CD14-positive monocyte (primary cell): ENCODE data around the gene EPB41L4B. TPM values are rescaled to one million over a fixed set of nuclear protein-coding genes. Genes with fewer than 3 reads are reported as not detected.

Experiments
- DNase-seq, 3 donors: peaks; one replicate each; pipeline ENCODE4 v3.0.0-alpha.2; 2011 to 2022
- H2AFZ ChIP-seq: 2 replicates; pipeline ENCODE4 v1.6.0; 2012; ENCODE audit warnings: mild to moderate bottlenecking, low read depth, low read length, inconsistent platforms; ENCODE audit not compliant: insufficient read depth, poor library complexity, severe bottlenecking
- H3K27ac ChIP-seq, 2 donors: 1 replicate in 1 of 2; 2 replicates in 1 of 2; pipeline ENCODE4 v1.5.1; 2012 to 2013; ENCODE audit warnings: low read length in 2 of 2, control low read depth in 1 of 2, inconsistent platforms in 1 of 2, low read depth in 1 of 2, mild to moderate bottlenecking in 1 of 2
- H3K27me3 ChIP-seq, 2 donors: one replicate each; pipeline versions ENCODE4 v1.6.0 to v1.6.1; 2011 to 2013; ENCODE audit warnings: low read length in 2 of 2; ENCODE audit not compliant: control insufficient read depth in 2 of 2, insufficient read depth in 2 of 2
- H3K36me3 ChIP-seq, 2 donors: replicated peaks in 1 of 2; 1 replicate in 1 of 2; 2 replicates in 1 of 2; pipeline versions ENCODE4 v1.5.1 to v1.6.1; 2012 to 2013; ENCODE audit warnings: low read length in 2 of 2, control low read depth in 1 of 2, inconsistent platforms in 1 of 2, mild to moderate bottlenecking in 1 of 2; ENCODE audit not compliant: insufficient read depth in 2 of 2, control insufficient read depth in 1 of 2
- H3K4me1 ChIP-seq, 2 donors: 1 replicate in 1 of 2; 2 replicates in 1 of 2; pipeline versions ENCODE4 v1.5.1 to v1.6.1; 2012 to 2013; ENCODE audit warnings: low read length in 2 of 2, control low read depth in 1 of 2, inconsistent platforms in 1 of 2, mild to moderate bottlenecking in 1 of 2, moderate library complexity in 1 of 2; ENCODE audit not compliant: insufficient read depth in 2 of 2, control insufficient read depth in 1 of 2
- H3K4me2 ChIP-seq: replicated peaks from 2 replicates; pipeline ENCODE3; 2012; ENCODE audit warnings: low read length, moderate library complexity, mild to moderate bottlenecking; ENCODE audit not compliant: poor library complexity, severe bottlenecking; ENCODE audit errors: extremely low read depth
- H3K4me3 ChIP-seq, 3 experiments: fragments of 200-600 bp in 1 of 3; sonication (generic) in 1 of 3; replicated peaks in 1 of 3; 1 replicate in 2 of 3; 2 replicates in 1 of 3; pipeline ENCODE4 v1.5.1; 2011 to 2013; ENCODE audit warnings: low read length in 3 of 3, mild to moderate bottlenecking in 3 of 3, control low read depth in 2 of 3, low read depth in 2 of 3, inconsistent platforms in 1 of 3, moderate library complexity in 1 of 3
- H3K79me2 ChIP-seq: 2 replicates; pipeline ENCODE4 v1.6.0; 2012; ENCODE audit warnings: mild to moderate bottlenecking, control low read depth, inconsistent platforms, low read length, moderate library complexity; ENCODE audit not compliant: insufficient read depth
- H3K9ac ChIP-seq: 2 replicates; pipeline ENCODE4 v1.6.0; 2017; ENCODE audit warnings: low read length, mild to moderate bottlenecking; ENCODE audit not compliant: insufficient read depth, poor library complexity, severe bottlenecking
- H3K9me3 ChIP-seq, 2 donors: replicated peaks in 1 of 2; 1 replicate in 1 of 2; 2 replicates in 1 of 2; pipeline versions ENCODE4 v1.5.1 to v1.6.1; 2012 to 2013; ENCODE audit warnings: low read length in 2 of 2, control low read depth in 1 of 2; ENCODE audit not compliant: control insufficient read depth in 1 of 2, insufficient read depth in 1 of 2
- H4K20me1 ChIP-seq: 2 replicates; pipeline ENCODE4 v1.6.0; 2012; ENCODE audit warnings: mild to moderate bottlenecking, low read length, control low read depth, moderate library complexity; ENCODE audit not compliant: insufficient read depth
- H3K27ac Mint-ChIP-seq, 7 donors: one replicate each; pipeline ENCODE4 v1.8.0; 2020; ENCODE audit warnings: mild to moderate bottlenecking in 7 of 7, mixed read lengths in 7 of 7, moderate library complexity in 6 of 7, inconsistent platforms in 2 of 7
- H3K27me3 Mint-ChIP-seq, 3 donors: one replicate each; pipeline ENCODE4 v1.8.0; 2021 to 2022; ENCODE audit warnings: low read depth in 3 of 3, mild to moderate bottlenecking in 3 of 3, mixed read lengths in 3 of 3, moderate library complexity in 3 of 3, inconsistent platforms in 1 of 3
- H3K36me3 Mint-ChIP-seq, 2 donors: one replicate each; pipeline ENCODE4 v1.8.0; 2020; ENCODE audit warnings: mixed read lengths in 2 of 2, inconsistent platforms in 1 of 2, mild to moderate bottlenecking in 1 of 2
- H3K4me1 Mint-ChIP-seq: one replicate; pipeline ENCODE4 v1.8.0; 2020; ENCODE audit warnings: mild to moderate bottlenecking, mixed read lengths
- H3K4me3 Mint-ChIP-seq, 2 donors: one replicate each; pipeline ENCODE4 v1.8.0; 2020; ENCODE audit warnings: mild to moderate bottlenecking in 2 of 2, mixed read lengths in 2 of 2, moderate library complexity in 1 of 2
- H3K9me3 Mint-ChIP-seq, 7 donors: one replicate each; pipeline ENCODE4 v1.8.0; 2020 to 2022; ENCODE audit warnings: mixed read lengths in 7 of 7, mild to moderate bottlenecking in 6 of 7, moderate library complexity in 6 of 7, inconsistent platforms in 2 of 7
- CTCF ChIP-seq: fragments of 200-600 bp; IDR thresholded peaks from one replicate; pipeline ENCODE4 v1.8.0; 2022; ENCODE audit warnings: antibody characterized with exemption, mild to moderate bottlenecking
- WGBS: methylation state at CpG from one replicate; pipeline ENCODE4 v1.1.5; 2013; ENCODE audit warnings: missing lambda C conversion rate; ENCODE audit not compliant: insufficient coverage; 5-methylcytosine and 5-hydroxymethylcytosine counted together
- intact Hi-C, 2 donors: fragments of 100-400 bp; cut with micrococcal nuclease; formaldehyde crosslinking; loops; one replicate each; pipeline versions ENCODE4 v1.15.0 to v1.15.1; 2023
- polyA plus RNA-seq, 3 donors: library from polyadenylated mRNA; depleted of rRNA in 1 of 3; unstranded in 2 of 3; stranded (reverse) in 1 of 3; fragments of 300-500 nt in 2 of 3; fragments of >200 nt in 1 of 3; fragmentation: Illumina TruSeq in 2 of 3; gene quantifications; 1 replicate in 2 of 3; 2 replicates in 1 of 3; pipeline ENCODE4 v1.2.3, GENCODE V29; 2012 to 2021

Gene EPB41L4B
- polyA plus RNA-seq, 3 donors, result not detected

- Mint-ChIP-seq H3K36me3 (no peaks in the 10 kb centered on the region), H3K9me3 (peaks cover 0 to 3% (median 0%) of the 10 kb centered on the region in 7 donors), H3K27me3 (peaks cover 10 to 21% (median 14%) of the 10 kb centered on the region in 3 donors), H3K4me1 (no peaks in the 10 kb centered on the region), H3K4me3 (no peak overlapping the region), H3K27ac (no peak overlapping the region)
- TF ChIP-seq CTCF, result no peak
- no peaks in the 10 kb centered on the region for H3K36me3 ChIP-seq
- intact Hi-C loops, result no loop called here
- no peaks in the 10 kb centered on the region for H4K20me1 ChIP-seq
- H3K9me3 ChIP-seq, result no peaks in the 10 kb centered on the region
- H3K4me3 ChIP-seq, result no peak overlapping the region
- 100% methylated on average over 4 of the region's 8 CpGs for WGBS
- no peak overlapping the region for H3K9ac ChIP-seq
- H2AFZ ChIP-seq, result no peak overlapping the region
- H3K4me2 ChIP-seq, result no peak overlapping the region
- no peaks in the 10 kb centered on the region for H3K4me1 ChIP-seq
- H3K79me2 ChIP-seq, result no peaks in the 10 kb centered on the region
- no peak for DNase-seq
- no peak overlapping the region for H3K27ac ChIP-seq
- H3K27me3 ChIP-seq, result peaks cover 2 to 5% of the 10 kb centered on the region in 2 donors
Observed at GRCh38 chr9:109176386-109176785, 144.5 kb downstream of the EPB41L4B start.

- intact Hi-C loops, result no loop called here
- Histone ChIP-seq H2AFZ (no peak overlapping the region), H3K79me2 (no peaks in the 10 kb centered on the region), H3K27ac (no peak overlapping the region), H3K4me1 (no peaks in the 10 kb centered on the region), H4K20me1 (no peaks in the 10 kb centered on the region), H3K9me3 (no peaks in the 10 kb centered on the region), H3K27me3 (peaks cover 14 to 16% of the 10 kb centered on the region in 2 donors), H3K9ac (no peak overlapping the region), H3K36me3 (no peaks in the 10 kb centered on the region), H3K4me2 (no peak overlapping the region), H3K4me3 (no peak overlapping the region)
- no peak overlapping the region for H3K27ac Mint-ChIP-seq
- H3K36me3 Mint-ChIP-seq, result no peaks in the 10 kb centered on the region
- TF ChIP-seq CTCF, result no peak
- no CpG with 5 or more reads among the region's 1 CpG for WGBS
- H3K9me3 Mint-ChIP-seq, result peaks cover 0 to 2% (median 0%) of the 10 kb centered on the region in 7 donors
- H3K4me3 Mint-ChIP-seq, result no peak overlapping the region
- no peaks in the 10 kb centered on the region for H3K4me1 Mint-ChIP-seq
- no peak for DNase-seq
- H3K27me3 Mint-ChIP-seq, result peaks cover 18 to 39% (median 18%) of the 10 kb centered on the region in 3 donors
Observed at GRCh38 chr9:109172935-109173334, 147.9 kb downstream of the EPB41L4B start.
